ENCODE data around the gene PHETA2. TPM values are rescaled to one million over a fixed set of nuclear protein-coding genes. Genes with fewer than 3 reads are reported as not detected.

Gene PHETA2, protein sequence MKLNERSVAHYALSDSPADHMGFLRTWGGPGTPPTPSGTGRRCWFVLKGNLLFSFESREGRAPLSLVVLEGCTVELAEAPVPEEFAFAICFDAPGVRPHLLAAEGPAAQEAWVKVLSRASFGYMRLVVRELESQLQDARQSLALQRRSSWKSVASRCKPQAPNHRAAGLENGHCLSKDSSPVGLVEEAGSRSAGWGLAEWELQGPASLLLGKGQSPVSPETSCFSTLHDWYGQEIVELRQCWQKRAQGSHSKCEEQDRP
- not detected in 2 replicates for polyA plus RNA-seq

GRCh38 chr22:42074132-42074811 lies at the start of gene PHETA2:
Gene PHETA2, plus strand, starts transcription at chr22:42074248. Its CDS starts 3,046 bp downstream, at chr22:42077294.

GRCh38 chr22:42070517-42071422 lies 3.3 kb upstream of the PHETA2 start, which contains the start of gene NAGA:
Gene NAGA, minus strand, starts transcription at chr22:42070812. Its CDS starts 515 bp downstream, at chr22:42070297.

GRCh38 chr22:42079319-42080251 lies 5.5 kb downstream of the PHETA2 start, which contains the start of gene SMDT1:
Gene SMDT1, plus strand, starts transcription at chr22:42079700. Its CDS starts 69 bp downstream, at chr22:42079769.

DNA sequence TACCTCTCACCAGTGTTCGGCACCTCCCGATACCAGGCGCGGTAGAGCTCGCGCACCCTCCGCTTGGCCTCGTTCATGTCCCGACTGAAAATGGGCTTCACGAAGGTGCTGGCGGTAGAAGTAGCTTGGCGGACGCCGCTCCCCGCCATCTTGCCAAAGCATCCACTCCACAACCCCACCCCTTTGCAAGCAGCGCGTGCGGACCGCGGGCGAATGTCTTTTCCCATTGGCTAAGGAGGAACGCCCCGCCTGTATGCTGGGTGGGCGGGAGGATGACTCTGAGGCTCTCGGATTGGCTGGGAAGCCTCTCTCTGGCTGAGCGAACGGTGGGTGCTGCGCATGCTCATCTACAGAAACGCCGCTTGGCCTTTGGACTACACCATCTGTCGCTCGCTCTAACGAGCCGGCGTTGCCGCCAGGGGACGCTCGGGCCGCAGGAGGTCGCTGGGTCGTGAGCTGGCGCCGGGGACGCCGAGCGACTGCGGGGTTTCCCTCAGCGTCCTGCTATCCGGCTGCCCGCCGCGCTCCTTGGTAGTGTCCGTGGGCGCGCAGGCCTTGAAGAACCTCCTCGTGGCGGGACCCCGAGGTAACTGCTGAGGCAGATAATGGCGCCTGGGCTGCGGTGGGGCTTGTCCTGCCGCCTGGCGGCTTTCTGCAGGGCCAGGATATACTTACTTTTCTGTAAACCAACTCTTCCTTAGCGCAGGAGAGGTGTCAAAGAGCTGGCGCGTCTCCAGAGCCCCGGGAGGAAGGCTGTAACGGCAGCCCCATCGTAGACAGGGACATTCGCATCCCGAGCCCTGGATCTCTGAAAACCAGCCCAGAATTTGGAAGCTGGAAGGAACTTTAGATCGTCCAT lies 16.8 kb downstream of the PHETA2 start, which contains the start of gene NDUFA6:
Gene NDUFA6, minus strand, starts transcription at position 177 of the 859 bp plus-strand sequence. Its CDS starts 28 bp downstream, at position 149.

Other genes with a start within 250 kb of the PHETA2 start
- 3.0 and 4.5 TPM in 2 replicates for gene SREBF2, start 241.1 kb upstream of the PHETA2 start, polyA plus RNA-seq
- not detected in 2 replicates for gene SHISA8, start 159.2 kb upstream of the PHETA2 start, polyA plus RNA-seq
- gene TNFRSF13C, start 147.4 kb upstream of the PHETA2 start, polyA plus RNA-seq: not detected in 2 replicates
- 1.5 and 3.4 TPM in 2 replicates for gene CENPM, start 127.1 kb upstream of the PHETA2 start, polyA plus RNA-seq
- 31.4 and 45.8 TPM in 2 replicates for gene SEPTIN3, start 104.8 kb upstream of the PHETA2 start, polyA plus RNA-seq
- gene WBP2NL, start 75.5 kb upstream of the PHETA2 start, polyA plus RNA-seq: 1.1 TPM in 1 of 2 replicates, not detected in the other
- gene NAGA, start 3.4 kb upstream of the PHETA2 start, polyA plus RNA-seq: 1.5 and 2.5 TPM in 2 replicates
- gene SMDT1, start 5.5 kb downstream of the PHETA2 start, polyA plus RNA-seq: 146 and 149 TPM in 2 replicates
- 552 and 644 TPM in 2 replicates for gene NDUFA6, start 16.5 kb downstream of the PHETA2 start, polyA plus RNA-seq
- gene CYP2D6, start 56.6 kb downstream of the PHETA2 start, polyA plus RNA-seq: 1.4 and 1.8 TPM in 2 replicates
- 3.1 and 4.0 TPM in 2 replicates for gene TCF20, start 196.4 kb downstream of the PHETA2 start, polyA plus RNA-seq

Measured in Purkinje cell (primary cell).